Sigmoid colon (tissue), 4 donors: ENCODE measurements around the gene FGFR2.

Experiments
- EP300 ChIP-seq, 4 donors: sonication (generic); formaldehyde crosslinking; IDR thresholded peaks; one replicate each; pipeline ENCODE4 v1.6.1; 2017; ENCODE audit warnings: antibody characterized with exemption in 4 of 4
- POLR2A ChIP-seq, 2 donors: fragments of 450-650 bp; IDR thresholded peaks; one replicate each; pipeline ENCODE4 v1.6.1; 2016; ENCODE audit warnings: antibody characterized with exemption in 2 of 2, mild to moderate bottlenecking in 2 of 2, moderate library complexity in 2 of 2
- POLR2AphosphoS5 ChIP-seq, 4 donors: sonication (generic); formaldehyde crosslinking; IDR thresholded peaks; one replicate each; pipeline ENCODE4 v1.6.1; 2017; ENCODE audit warnings: antibody characterized with exemption in 4 of 4
- TF ChIP-seq, protein P1 (sequence below), 4 experiments: fragments of 450-650 bp in 3 of 4; fragments of 200-600 bp in 1 of 4; IDR thresholded peaks; one replicate each; pipeline ENCODE4 v1.5.1; 2016 to 2019; ENCODE audit warnings: antibody characterized with exemption in 4 of 4, mild to moderate bottlenecking in 3 of 4, moderate library complexity in 2 of 4

DNA sequence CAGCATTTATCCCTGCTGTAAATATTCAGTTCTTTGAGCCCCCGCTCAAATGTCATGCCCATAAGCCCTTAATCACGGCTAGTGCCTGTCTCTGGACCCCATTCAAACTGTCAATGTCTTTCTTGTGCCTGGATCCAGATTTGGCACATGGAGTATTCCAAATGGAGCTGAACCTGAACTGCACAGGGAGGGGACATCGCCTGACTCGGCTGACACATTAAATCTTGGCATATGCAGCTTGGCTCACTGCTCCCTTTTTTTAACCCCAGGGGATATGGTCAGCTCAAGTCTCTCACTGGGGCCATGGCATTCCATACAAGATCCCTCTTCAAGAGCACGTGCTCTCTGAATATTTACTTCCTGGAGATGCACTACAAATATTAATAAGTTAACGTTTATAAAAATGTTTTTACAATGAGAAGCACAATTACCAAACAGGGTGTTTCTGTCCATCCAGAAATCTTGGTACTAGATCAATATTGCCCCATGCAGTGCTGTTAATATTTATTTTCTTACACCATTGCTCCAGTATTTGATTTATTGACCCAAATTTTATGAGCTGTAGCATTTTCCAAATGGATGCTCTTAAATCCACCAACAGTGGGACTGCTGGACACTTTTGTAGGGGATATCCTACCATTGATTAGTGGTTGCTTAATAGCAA lies 57.4 kb downstream of the FGFR2 start:
- TF ChIP-seq, protein P1, sequence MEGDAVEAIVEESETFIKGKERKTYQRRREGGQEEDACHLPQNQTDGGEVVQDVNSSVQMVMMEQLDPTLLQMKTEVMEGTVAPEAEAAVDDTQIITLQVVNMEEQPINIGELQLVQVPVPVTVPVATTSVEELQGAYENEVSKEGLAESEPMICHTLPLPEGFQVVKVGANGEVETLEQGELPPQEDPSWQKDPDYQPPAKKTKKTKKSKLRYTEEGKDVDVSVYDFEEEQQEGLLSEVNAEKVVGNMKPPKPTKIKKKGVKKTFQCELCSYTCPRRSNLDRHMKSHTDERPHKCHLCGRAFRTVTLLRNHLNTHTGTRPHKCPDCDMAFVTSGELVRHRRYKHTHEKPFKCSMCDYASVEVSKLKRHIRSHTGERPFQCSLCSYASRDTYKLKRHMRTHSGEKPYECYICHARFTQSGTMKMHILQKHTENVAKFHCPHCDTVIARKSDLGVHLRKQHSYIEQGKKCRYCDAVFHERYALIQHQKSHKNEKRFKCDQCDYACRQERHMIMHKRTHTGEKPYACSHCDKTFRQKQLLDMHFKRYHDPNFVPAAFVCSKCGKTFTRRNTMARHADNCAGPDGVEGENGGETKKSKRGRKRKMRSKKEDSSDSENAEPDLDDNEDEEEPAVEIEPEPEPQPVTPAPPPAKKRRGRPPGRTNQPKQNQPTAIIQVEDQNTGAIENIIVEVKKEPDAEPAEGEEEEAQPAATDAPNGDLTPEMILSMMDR (IDR thresholded peaks at IDR 0.05): no peak
- TF ChIP-seq POLR2AphosphoS5 (IDR thresholded peaks at IDR 0.05): no peak
- TF ChIP-seq POLR2A (IDR thresholded peaks at IDR 0.05): no peak
- no peak for TF ChIP-seq EP300 (IDR thresholded peaks at IDR 0.05)
